Sciatic nerve (tissue), 2 donors: ENCODE measurements around the gene COL15A1. TPM values are rescaled to one million over a fixed set of nuclear protein-coding genes. Genes with fewer than 3 reads are reported as not detected.

Source experiments
- ATAC-seq: fragments of 200-7000 bp; cut with Tn5 transposase; one replicate; pipeline ENCODE4 v1.9.1; 2020; ENCODE audit warnings: mild to moderate bottlenecking, moderate library complexity
- DNase-seq: peaks from one replicate; pipeline ENCODE4 v3.0.0-alpha.2; 2020; ENCODE audit warnings: low spot score
- intact Hi-C: fragments of 100-400 bp; cut with DNase I; formaldehyde crosslinking; loops from one replicate; pipeline ENCODE4 v1.14.2; 2022
- total RNA-seq: library from RNA; stranded (reverse); fragmentation: NEBNext Ultra II Directional; extraction: Animal tissue kit (Norgen Biotek cat#: 25700); gene quantifications from one replicate; pipeline ENCODE4 v1.2.1, GENCODE V29; 2021
- donor health status: DM: no; HTN: no; CAD: no.
- donor health status: DM: no; HTN: no; CAD: no.

COL15A1 gene
- total RNA-seq, 1 donor from 2014 or later: 94.6 TPM

GRCh38 chr9:98913044-98913443 lies 30.7 kb upstream of the COL15A1 start:
- intact Hi-C loops: no loop called here
- DNase-seq (no peak), ATAC-seq (no peak)

DNA sequence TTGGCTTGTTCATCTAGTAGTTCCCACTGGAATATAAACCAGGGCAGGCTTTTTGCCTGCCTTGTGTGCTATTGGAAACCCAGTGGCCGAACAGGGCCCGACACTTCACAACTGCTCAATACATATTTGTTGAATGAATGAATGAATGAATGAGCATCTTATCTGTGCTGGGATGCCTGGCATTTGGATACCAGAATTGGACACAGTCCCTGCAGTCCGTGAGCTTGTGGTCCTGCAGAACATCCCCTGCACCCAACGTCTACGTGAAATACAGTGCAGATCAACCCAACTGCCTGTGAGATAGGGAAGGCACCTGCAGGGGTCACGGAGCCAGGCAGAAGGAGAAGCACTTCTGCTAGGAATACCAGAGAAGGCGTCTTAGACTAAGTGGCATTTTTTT lies 30.0 kb upstream of the COL15A1 start:
- intact Hi-C loops: no loop called here
- no peak for DNase-seq
- no peak for ATAC-seq

GRCh38 chr9:98915599-98915998 lies 28.1 kb upstream of the COL15A1 start:
- ATAC-seq (no peak), DNase-seq (no peak)
- intact Hi-C loops: no loop called here

DNA sequence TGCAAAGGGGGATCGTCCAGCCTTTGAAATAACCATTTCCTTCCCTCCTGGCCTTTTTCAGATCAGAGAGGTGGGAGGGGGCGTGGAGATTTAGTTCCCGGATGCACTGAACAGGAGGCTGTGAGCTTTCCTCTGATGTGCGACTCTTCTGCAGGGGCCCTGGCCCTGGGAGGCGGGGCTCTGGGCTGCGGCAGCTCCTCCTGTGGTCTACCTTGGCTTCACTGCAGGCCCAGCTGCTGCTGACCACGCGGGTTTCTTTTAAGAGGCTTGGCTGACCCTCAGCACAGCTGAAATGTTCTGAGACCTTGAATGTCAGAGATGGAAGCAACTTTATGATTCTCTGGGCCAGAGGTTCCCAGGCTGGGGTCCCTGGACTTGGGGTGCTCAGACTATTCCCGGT lies 27.0 kb upstream of the COL15A1 start:
- DNase-seq (peak; percentile 86), ATAC-seq (peak; percentile 96)
- intact Hi-C loops: no loop called here

DNA sequence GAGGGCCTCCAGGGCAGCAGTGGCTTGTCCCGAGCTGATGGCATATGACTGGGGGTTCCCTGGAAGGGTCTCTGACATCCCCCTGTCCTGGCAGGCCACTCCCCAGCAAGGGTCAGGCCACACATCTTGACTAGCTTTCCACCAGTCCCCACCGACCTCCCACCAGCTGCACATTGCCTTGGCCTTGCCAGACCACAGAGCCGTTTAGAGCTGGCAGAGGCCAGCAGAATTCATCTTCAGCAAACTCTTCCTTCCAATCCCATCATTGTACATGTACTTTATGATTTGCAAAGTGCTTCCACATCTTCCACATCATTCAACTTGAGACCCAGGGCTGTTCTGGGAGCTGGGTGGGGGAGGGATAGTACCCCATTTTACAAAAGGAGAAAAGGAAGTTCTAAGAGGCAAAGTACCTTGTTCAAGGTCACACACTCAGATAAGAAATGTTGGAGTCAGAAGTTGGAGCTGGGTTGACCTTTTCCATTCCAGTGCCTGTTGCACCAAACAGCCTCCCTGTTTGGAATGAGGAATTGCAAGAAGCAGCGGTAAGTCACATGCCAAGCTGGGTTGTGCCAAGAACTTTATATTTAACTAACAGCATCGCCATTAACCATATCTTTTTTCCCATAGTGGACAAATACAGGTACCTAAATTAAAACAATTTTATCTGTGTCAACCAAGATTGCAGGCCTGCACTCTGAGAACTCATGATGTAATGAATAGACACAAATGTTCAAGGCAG lies 25.8 kb upstream of the COL15A1 start:
- ATAC-seq (peak; percentile 63), DNase-seq (no peak)
- intact Hi-C loops: no loop called here

DNA sequence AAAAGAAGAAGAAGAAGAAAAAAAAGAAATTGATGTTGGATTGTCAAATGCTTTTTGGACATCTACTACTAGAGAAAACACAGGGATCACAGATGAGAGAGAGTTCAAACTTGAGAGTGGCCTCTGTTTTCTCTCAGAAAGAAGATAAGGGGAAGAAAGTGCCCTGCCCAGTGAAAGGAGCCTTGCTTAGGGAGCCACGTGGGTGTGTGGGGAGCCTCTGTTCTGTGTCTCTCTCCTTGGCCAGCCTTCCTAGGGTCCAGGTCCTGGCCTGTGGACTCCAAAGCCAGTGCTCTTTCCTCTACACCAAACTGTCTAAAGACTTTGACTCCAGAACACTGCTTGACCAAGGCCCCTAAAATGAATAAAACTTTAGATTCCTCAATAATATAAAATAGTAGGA lies 22.0 kb upstream of the COL15A1 start:
- intact Hi-C loops: no loop called here
- ATAC-seq (no peak), DNase-seq (no peak)

GRCh38 chr9:98922721-98923435 lies 20.8 kb upstream of the COL15A1 start:
- ATAC-seq (peak; percentile 71), DNase-seq (no peak)
- intact Hi-C loops: no loop called here

GRCh38 chr9:98923451-98924123 lies 20.1 kb upstream of the COL15A1 start:
- intact Hi-C loops: no loop called here
- no peak for DNase-seq
- peak; percentile 9 for ATAC-seq

DNA sequence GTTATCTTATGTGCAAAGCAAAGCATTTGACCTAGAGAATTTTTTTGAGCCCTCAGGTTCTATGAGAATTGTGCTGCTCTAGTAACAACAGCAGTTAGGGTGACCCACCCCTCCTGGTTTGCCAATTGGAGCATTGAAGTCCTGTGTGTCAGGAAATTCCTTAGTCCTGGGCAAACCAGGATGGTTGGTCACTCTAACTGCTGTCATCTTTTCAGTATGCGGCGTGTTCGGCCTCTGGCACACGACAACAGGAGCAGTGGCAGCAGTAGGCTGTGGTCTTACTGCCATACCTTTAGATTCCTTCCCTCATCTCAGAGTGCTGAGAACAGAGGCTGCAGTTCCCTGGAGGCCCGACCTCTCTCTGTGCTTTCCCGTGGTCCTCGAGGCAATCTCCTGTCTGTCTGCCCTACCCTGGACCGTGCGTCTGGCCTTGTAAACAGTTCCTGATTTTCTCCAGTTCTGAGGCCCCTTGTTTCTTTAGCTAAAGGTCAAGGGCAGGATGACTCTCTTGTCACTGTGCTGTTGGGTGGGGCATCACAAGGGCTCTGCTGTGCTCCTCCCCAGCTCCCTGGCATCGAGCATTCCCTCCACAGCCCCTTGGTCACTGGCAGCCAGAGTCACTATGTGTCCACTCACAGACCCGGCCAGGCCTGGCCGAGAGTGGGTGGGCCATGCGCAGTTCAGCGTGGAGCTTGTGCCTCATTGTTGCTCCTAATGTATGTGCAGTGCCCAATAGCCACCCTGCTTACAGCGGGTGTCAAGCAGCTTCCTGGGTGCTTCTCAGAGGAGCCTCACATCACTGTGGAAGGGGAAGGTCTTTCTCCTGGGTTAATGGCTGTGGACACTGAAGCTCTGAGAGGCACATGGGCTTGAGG lies 18.5 kb upstream of the COL15A1 start:
- peak; percentile 21 for ATAC-seq
- DNase-seq: no peak
- intact Hi-C loops: no loop called here

DNA sequence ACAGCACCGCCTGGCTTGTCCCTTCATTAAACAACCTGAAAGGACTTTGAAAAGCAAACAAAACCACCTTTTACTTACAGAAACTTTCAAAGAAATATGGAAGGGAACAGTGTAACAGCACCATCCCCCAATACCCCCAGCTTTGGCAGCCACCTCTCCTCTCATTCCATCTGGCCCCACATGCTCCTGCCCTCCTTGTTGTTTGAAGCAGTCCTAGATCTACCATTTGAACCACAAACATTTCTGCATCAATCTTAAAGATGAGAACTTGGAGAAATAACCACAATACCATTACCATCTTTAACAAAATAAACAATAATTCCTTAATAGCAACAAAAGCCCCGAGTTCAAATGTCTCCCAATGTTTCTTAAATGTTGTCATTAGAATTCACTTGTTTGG lies 17.8 kb upstream of the COL15A1 start:
- ATAC-seq (no peak), DNase-seq (no peak)

GRCh38 chr9:98927724-98928123 lies 16.0 kb upstream of the COL15A1 start:
- DNase-seq (no peak), ATAC-seq (no peak)
- intact Hi-C loops: no loop called here

More for the DNA sequence above, 17.8 kb upstream of the COL15A1 start:
- intact Hi-C loops: no loop called here

DNA sequence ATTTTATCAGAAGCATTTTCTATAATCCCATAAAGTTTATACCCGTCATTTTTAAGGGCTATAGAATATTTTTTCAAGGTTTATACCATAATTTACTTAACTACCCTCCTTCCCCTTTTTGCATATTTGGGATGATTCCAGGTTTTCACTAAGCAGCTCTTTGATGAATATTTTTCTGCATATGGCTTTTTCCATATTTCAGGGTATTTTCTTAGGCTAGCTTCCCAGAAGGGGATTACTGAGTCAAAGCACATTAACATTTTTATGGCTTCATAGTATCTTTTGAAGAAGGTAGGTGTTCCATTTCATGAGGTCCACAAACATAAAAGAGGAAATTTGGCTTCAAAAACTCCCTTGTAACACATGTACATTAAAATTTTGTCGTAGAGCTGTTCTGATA lies 14.6 kb upstream of the COL15A1 start:
- DNase-seq (no peak), ATAC-seq (no peak)
- intact Hi-C loops: no loop called here

GRCh38 chr9:98929895-98930341 lies 13.8 kb upstream of the COL15A1 start:
- ATAC-seq: peak; percentile 82
- DNase-seq: no peak
- intact Hi-C loops: no loop called here

DNA sequence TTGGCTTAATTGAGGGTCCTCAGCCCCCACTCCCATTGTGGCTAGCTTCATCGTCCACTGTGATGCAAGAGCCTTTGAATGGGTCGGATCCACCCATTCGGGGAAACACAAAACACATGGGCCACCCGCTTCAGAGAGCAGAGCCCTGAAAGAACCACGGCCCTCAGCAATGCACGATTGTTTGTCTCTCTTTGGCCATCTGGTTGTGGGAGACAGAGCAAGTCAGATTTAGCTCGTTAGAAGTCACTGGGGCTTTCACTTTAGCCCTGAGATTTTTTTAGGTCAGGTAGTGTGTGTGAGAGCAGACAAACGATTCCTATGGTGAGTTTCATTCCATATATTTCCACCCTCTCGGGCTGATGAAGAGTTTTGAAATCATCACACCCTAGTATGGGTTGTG lies 12.9 kb upstream of the COL15A1 start:
- DNase-seq: no peak
- peak; percentile 31 for ATAC-seq
- intact Hi-C loops: no loop called here

- DNase-seq (no peak), ATAC-seq (no peak)
- intact Hi-C loops: no loop called here
Observed at GRCh38 chr9:98931600-98932389, 11.9 kb upstream of the COL15A1 start.

- intact Hi-C loops: no loop called here
Observed at GRCh38 chr9:98933185-98933584, 10.5 kb upstream of the COL15A1 start.

DNA sequence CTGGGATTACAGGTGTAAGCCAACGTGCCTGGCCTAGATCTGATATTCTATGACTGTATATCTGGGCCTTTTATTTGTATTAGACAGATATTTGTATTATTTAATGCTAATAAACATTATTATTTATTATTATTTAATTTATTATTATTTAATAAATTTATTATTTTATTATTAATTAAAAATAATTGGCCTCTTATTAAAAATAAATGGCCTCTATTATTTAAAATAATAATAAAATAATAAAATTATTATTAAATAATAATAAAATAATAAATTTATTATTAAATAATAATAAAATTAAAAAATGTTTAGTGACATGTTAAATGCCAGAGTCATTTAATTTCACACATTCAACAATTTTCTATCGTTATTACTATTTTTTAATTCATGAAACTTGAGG lies 9.8 kb upstream of the COL15A1 start:
- intact Hi-C loops: no loop called here
- DNase-seq (no peak), ATAC-seq (no peak)

More at GRCh38 chr9:98933185-98933584, 10.5 kb upstream of the COL15A1 start:
- ATAC-seq (no peak), DNase-seq (no peak)

GRCh38 chr9:98935071-98935505 lies 8.6 kb upstream of the COL15A1 start:
- no peak for ATAC-seq
- intact Hi-C loops: no loop called here

More at GRCh38 chr9:98935071-98935505, 8.6 kb upstream of the COL15A1 start:
- DNase-seq: no peak
